GM12875 (cell line): Measurements from ENCODE around the gene SPATA31E1.
"Not testable (repeated sequence)": the region's sequence is repeated elsewhere in the genome, so short reads cannot be mapped to it uniquely, and the experiment has no call there.

Source experiments
- H3K4me3 ChIP-seq: one replicate; pipeline ENCODE4 v1.5.1; 2011; ENCODE audit warnings: low read depth, low read length, control low read depth
- CTCF ChIP-seq: IDR thresholded peaks from 2 replicates; pipeline ENCODE4 v1.5.1; 2011; ENCODE audit warnings: low read depth, mild to moderate bottlenecking, control low read depth, inconsistent platforms, low read length, moderate library complexity, borderline replicate concordance; ENCODE audit not compliant: insufficient read depth

The SPATA31E1 gene

GRCh38 chr9:87882627-87883026 is at the start of gene SPATA31E1:
TSS of gene SPATA31E1 (plus strand) at chr9:87882877. CDS start at chr9:87882892, 15 bp downstream.
- TF ChIP-seq CTCF: no peak
- no peak within 1 kb of the TSS for H3K4me3 ChIP-seq

GRCh38 chr9:87834357-87834756 is 48.3 kb upstream of the SPATA31E1 start:
- H3K4me3 ChIP-seq: no peak overlapping the region
- TF ChIP-seq CTCF: peak; percentile 17; the same call in 1 of the 2 replicates

- no peak overlapping the region for H3K4me3 ChIP-seq
- no peak for TF ChIP-seq CTCF
Observed at GRCh38 chr9:87836536-87836935, 46.1 kb upstream of the SPATA31E1 start.

- no peak for TF ChIP-seq CTCF
- no peak overlapping the region for H3K4me3 ChIP-seq
Observed at GRCh38 chr9:87836951-87837705, 45.5 kb upstream of the SPATA31E1 start.

- H3K4me3 ChIP-seq: no peak overlapping the region
- no peak for TF ChIP-seq CTCF
Observed at GRCh38 chr9:87840134-87840533, 42.5 kb upstream of the SPATA31E1 start.

- TF ChIP-seq CTCF: no peak
Observed at GRCh38 chr9:87842878-87843585, 39.6 kb upstream of the SPATA31E1 start.

GRCh38 chr9:87844506-87844905 is 38.2 kb upstream of the SPATA31E1 start:
- no peak overlapping the region for H3K4me3 ChIP-seq
- TF ChIP-seq CTCF: no peak

More at GRCh38 chr9:87842878-87843585, 39.6 kb upstream of the SPATA31E1 start:
- no peak overlapping the region for H3K4me3 ChIP-seq

GRCh38 chr9:87847817-87848216 is 34.9 kb upstream of the SPATA31E1 start:
- H3K4me3 ChIP-seq: not testable (repeated sequence)
